HG03439 (cell line): ENCODE results near the gene AGA.

Experiments
- ATAC-seq: cut with Tn5 transposase; IDR thresholded peaks from one replicate; pipeline ENCODE4 v1.9.1; 2021; ENCODE audit warnings: mild to moderate bottlenecking, moderate library complexity; ENCODE audit not compliant: unreplicated experiment

Gene AGA

DNA sequence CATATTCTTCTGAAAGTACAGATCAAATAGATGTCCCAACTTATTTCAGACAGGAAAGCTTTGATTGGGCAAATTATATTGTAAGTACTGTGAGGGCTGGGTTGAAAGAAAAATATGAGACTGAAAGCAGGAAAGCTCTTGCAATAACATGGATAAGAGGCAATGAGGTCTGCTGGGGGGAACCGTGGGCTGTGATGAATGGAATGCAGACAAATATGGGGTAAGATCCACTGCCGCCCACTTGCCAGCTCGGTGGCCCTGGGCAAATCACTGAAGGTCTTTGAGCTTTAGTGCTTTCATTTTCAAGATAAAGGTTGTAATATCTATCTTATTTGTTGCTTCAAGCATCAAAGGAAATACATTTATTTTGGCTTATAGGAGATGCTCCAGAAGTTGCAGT is 51.0 kb downstream of the AGA start:
- ATAC-seq = no peak

DNA sequence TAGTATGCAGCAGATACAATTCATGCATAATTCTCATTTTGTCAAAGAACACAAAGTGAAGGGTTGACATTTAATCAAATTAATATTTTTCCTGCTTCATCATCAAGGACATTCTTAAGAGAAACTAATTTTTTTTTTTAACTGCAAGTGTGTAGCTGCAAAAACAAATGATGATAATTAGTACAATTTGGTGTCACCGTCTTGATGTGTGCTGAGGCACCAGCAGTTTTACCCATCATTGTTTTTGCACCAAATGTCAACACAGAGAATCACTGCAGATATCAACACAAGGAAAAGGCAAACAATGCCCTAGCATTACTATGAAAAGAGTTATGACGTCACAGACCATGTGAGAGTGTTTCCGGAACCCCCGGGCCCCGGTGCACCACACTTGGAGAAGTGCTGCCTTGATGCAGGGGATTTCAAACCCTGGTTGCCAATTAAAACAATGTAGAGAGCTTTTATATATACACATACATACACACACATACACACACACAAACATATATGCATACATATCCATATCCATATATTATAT is 55.9 kb downstream of the AGA start:
- ATAC-seq = no peak

DNA sequence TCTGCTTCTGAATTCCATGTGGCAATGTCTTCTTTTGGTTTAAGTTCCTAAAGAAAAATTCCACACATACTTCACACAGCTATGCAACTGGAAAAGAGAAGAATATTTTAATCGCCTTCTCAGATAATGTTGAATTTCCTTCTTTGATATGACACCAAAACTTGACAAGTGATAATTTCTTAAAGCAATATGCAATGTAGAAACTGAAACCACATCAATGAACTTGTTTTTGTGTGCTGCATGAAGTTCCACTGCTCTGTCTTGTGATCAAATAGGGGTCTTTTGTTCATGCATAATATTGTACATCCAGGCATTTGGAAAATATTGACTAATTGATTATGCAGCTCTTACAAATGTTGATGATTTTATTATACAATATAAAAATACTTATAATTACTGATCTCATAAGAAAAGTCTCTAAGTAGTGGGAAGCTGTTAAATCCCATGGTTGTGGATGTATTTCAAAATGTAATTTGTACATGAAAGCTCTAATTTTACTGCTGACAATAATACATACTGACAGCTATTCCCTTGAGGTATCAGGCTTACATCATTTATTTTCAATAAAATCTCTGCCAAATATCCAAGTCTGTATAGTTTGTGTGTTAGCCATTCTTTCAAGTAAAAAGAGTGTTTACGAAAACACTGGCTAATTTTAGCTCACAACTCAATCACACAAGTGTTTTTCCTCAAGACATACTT is 56.5 kb downstream of the AGA start:
- no peak for ATAC-seq

DNA sequence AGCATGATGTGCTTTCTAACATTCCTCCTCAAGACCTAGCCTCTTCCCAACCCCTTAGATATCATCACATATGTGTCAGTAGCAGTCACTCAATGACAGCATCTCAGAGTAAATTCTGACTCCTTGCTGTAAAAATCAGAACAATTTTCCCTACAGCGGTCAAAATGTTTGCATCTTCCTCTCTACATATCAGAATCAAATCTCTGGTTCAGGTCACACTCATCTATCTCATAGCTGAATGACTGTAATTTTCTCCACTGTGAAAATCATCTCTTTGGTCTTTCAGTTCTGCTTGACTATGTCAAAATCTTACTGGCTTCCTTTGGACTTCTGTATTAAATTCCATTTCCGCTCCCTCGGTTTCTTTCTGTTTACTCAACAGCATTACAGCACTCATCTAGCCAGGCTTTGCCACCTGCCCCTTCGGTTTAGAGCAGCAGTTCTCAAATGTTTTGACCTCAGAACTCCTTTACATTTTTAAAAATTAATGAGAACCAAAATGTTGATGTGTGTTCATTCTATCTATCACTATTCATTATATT is 57.3 kb downstream of the AGA start:
- no peak for ATAC-seq

DNA sequence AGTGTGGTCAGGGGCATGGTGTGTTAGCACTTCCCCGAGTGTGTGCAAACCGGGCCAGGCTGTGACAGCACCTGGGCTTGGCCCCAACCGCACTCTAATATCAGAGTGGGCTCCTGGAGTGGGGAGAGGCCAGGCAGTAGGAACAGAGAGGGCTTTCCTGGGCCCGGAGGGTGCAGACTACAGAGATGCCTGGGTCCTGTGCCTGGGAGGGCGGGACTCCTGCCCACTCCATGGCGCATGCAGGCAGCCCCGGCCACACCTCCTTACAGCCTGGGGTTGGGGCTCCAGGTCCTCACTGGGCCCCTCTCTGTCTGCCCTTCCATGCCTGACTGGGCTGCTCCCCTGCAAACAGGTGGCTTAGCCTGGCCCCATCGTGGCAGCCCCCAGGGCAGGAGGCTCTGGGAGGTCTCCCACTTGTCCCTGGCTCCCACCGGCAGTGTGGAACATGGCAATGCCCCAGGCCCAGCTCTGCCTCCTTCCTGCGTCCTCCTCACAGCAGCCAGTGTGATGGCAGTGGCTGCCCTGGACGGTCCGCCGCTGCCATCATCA is 60.4 kb downstream of the AGA start:
- no peak for ATAC-seq
